GM18505 (cell line): ENCODE measurements around the gene XIRP2.
"Not testable (repeated sequence)": the region's sequence is repeated elsewhere in the genome, so short reads cannot be mapped to it uniquely, and the experiment has no call there.

Experiments
- ATAC-seq: cut with Tn5 transposase; IDR thresholded peaks from one replicate; pipeline ENCODE4 v1.9.1; 2021; ENCODE audit not compliant: unreplicated experiment
- POLR2A ChIP-seq: IDR thresholded peaks from 4 replicates; pipeline ENCODE4 v1.6.1; 2011; ENCODE audit warnings: borderline replicate concordance; ENCODE audit not compliant: insufficient read depth, insufficient read length; ENCODE audit errors: extremely low read depth

XIRP2 gene

GRCh38 chr2:167265004-167265403 lies 376.7 kb downstream of the XIRP2 start:
- no peak for ATAC-seq
- TF ChIP-seq POLR2A: no peak

DNA sequence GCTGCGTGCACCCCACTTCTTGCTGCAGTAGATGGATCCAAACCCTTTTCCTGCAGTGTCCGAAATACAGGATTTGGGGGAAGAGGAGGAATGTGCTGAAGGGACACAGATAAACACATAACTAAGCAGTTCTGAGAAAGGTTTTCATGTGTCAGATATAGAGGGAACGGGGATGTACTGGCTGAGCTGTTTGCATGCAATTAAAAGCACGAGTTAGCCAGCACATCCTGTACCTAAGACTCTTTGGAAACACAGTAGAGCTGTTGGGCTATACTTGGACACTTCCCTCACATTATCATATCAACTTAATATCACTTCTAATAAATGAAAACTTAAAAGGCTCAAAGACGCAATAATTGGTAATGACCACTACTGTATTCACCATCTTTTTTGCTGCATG lies 377.4 kb downstream of the XIRP2 start:
- ATAC-seq: no peak
- TF ChIP-seq POLR2A: no peak

DNA sequence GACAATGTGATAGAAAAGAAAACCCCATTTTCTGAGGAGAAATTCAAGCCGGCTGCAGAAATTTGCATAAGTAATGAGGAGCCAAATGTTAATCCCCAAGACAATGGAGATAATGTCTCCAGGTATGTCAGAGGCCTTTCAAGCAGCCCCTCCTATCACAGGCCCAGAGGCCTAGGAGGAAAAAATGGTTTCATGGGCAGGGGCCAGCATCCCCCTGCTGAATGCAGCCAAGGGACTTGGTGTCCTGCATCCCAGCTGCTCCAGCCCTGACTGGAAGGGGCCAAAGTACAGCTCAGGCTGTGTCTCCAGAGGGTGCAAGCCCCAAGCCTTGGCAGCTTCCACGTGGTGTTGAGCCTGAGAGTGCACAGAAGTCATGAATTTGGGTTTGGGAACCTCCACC lies 380.0 kb downstream of the XIRP2 start:
- not testable (repeated sequence) for ATAC-seq

DNA sequence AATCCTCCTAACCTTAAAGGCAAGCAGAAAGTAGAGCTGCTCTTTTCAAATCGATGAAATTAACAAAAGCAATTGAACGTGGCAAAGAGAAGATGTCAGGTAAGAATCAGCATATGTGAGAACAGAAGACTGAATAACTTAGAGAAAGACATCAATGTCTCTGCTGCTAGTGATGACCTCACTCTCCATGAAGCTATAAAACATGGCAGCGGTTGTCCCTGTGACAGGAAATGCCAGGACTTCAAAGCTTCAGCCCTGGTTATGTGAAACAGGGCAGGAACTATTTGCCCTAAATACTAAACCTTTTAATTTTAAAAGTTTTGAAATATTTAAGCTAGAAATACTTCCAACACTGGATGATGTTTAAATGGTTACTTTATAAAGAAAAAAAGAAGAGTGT lies 383.7 kb downstream of the XIRP2 start:
- no peak for TF ChIP-seq POLR2A
- ATAC-seq: no peak

DNA sequence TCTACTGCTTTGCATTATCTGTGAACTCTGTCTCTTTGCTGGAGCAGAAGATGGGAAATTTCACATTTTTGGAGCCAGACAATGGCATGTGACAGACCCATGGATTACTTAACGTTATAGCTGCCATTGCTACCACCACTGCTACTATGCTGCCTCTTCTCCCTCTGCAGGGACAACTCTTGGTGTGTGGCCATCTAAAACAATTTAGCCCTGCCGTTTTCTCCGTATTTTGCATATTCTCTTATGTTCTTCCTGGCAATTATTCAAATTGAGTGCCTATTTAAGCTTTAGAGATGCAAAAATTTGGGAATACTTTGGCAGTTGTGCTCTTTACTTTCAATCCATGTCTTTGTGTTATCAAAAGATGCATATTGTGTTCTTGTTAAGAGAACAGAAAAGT lies 386.8 kb downstream of the XIRP2 start:
- no peak for TF ChIP-seq POLR2A
- ATAC-seq: no peak

GRCh38 chr2:167279810-167280209 lies 391.5 kb downstream of the XIRP2 start:
- no peak for TF ChIP-seq POLR2A
- no peak for ATAC-seq

GRCh38 chr2:167287212-167287611 lies 398.9 kb downstream of the XIRP2 start:
- no peak for TF ChIP-seq POLR2A
- no peak for ATAC-seq

DNA sequence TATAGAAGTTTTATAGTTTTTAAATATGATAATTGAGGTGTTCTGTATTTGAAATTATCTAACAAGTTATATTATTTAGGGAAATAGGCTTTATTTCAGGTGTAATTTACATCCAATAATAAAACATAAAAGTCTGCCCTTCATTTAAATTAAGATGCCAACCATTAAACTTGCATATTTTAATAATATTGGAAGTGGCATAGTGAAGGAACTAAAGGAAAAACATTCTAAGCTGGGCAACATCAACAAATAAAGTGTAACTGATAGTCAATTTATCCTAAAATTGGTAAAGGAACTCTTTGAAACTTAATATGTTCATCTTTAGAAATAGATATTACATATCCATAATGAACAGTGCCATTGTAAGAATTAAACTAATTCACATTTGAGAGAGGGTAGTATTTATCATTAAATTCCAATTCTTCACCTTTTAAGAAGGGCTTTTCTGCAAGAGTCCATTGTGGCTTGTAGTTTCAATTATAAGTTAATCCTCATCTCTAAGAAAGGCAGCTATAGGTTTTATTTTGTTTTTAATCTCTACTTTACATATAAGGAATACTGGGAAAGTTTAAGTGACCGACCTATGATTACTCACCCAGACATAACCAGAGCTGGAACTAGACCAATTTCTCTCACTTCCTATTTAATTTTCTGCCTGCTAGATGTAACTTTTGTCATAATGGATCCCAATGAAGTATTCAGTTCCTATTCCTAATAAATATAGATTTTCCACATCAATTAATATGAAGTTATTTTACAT lies 401.6 kb downstream of the XIRP2 start:
- no peak for TF ChIP-seq POLR2A
- no peak for ATAC-seq

DNA sequence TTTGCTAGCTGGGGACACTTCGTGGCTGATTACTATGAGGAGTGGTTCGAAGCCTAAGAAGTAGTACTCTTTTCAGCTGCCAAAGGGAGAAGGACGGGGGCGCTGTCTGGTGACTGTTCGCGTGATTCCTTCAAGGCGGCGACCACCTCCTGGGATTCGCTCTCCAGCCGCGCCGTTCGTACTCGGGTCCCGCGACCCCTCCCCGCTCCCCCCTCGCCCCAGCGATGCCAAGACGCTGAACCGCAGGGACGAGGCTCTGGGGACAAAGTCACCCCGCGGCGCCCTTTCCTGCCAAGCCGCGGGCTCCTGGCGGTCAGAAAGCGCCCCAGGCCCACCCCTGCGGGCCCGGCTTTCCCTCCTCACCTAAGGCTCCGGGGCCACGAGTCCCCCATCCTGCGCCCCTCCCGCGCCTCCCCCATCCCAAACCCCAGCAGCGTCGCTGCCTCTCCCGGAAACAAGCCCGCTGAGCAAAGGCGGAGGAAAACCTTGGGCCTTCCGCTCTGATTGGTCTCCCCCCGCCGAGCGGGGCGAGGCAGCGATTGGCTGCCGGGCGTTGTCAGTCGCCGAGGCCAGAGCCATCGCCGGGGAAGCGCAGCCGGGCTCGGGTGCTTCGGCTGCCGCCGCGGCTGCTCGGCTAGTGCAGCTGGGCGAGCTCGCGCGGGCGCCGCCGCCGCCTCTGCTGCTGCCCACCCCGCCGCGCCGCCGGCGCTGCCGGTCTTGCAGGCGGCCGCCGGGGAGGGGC lies 404.3 kb downstream of the XIRP2 start, which contains the start of gene B3GALT1:
Gene B3GALT1, plus strand, starts transcription at position 572 of the 742 bp plus-strand sequence.
- no peak for TF ChIP-seq POLR2A
- ATAC-seq: peak; percentile 100

DNA sequence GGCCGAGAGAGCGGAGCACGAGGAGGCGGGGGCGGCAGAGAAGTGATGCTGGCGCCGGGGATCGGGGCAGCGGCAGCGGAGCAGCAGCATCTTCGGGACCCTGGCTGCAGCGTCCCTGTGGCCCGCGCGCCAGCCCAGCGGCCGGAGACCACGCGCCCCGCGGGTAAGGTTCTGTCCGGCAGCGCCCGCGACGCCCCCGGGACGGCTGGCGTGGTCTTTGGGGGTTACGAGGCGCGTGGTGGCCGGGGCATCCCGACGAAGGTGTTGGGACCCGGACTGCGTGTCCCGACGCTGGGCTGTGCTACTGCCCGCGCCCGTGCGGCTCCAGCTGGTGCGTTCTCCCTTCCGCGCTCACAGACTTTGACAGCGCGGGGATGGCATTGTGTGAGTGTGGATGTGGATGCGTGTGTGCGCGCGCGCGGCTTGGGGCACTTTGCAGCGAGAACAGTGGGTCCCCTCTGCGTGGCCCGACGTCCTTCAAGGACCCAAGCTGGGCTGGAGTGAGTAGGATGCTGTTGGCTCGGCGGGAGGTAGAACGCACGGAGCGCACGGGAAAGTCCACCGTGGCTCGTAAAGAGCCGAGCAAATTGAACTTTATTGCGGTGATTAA lies 405.0 kb downstream of the XIRP2 start:
- peak; percentile 10 for ATAC-seq
- no peak for TF ChIP-seq POLR2A

DNA sequence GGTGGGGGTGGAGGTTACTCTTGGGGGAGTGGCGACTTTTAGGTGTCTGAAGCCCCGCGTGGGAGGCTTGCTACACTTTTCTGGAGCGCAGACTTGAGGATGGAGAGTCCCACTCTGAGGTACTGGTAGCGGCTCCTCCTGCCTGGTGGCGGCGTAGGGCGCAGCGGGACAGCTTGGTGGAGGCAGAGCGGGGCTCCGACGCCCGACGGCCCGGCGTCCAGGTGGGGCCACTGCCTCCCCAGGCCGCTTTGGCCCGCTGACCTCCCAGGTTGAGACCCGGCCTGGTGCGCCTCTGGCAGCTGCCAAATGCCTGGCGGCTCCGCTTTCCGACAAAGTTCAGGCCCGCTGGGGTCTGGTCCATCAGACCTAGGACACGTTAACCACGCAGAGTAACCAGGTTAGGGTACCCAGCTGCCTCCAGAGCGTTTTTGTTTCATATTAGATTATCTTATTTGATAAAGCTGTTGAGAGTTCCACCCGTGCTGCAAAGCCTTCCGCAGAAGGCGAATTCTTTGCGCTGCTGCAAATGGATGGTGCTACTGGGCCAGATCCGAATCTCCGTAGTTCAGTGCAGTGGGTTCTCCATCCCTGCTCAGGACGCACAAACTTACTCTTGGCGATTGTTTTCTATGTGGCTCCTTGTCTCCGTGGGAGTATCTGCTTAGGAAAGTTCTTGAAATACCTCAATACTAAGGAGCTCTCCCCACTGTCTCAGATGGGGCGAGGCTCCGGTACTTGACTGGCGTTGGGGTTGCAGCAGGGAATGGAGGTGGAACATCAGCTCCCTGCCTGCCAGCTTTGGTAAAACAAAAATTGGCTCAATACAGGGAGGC lies 405.9 kb downstream of the XIRP2 start:
- no peak for TF ChIP-seq POLR2A
- ATAC-seq: no peak

- TF ChIP-seq POLR2A: no peak
- no peak for ATAC-seq
Measured at GRCh38 chr2:167294776-167295140, 406.5 kb downstream of the XIRP2 start.

DNA sequence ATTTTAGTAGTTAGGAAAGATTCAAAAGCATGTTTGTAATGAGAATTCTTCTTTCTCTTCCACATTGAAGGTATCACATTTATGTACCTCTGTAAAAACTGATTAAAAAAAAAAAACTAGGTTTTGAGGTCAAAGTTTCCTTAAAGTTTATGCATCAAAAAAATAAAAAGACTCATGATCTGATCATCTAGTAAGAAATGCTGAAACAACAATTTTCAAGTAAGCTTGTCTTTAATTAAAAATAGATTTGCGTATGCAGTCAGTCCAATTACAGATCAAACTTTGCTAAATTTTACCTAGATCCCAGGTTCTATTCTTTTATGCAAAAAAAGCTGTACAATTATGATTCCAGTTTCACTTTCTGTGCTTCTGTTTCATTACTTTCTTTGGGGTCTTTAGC lies 409.0 kb downstream of the XIRP2 start:
- ATAC-seq: no peak
- no peak for TF ChIP-seq POLR2A
